ENCODE results near the gene OR14A2.

DNA sequence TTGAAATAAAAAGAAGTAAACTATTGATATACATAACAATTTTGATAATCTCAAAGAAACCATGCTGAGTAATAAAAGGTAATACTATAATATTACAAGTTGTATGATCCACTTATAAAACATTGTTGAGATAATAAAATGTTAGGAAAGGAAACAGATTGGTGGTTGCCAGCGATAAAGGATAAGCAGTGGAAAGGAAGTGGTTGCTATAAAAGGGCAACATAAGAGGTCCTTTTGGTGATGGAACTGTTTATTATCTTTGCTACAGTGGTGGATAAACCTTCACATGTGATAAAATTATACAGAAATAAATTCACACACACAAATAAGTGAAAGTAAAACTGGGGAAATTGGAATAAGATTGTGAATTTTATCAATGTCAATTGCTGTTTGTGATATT is 46.6 kb downstream of the OR14A2 start:
- TF ChIP-seq, protein P1, sequence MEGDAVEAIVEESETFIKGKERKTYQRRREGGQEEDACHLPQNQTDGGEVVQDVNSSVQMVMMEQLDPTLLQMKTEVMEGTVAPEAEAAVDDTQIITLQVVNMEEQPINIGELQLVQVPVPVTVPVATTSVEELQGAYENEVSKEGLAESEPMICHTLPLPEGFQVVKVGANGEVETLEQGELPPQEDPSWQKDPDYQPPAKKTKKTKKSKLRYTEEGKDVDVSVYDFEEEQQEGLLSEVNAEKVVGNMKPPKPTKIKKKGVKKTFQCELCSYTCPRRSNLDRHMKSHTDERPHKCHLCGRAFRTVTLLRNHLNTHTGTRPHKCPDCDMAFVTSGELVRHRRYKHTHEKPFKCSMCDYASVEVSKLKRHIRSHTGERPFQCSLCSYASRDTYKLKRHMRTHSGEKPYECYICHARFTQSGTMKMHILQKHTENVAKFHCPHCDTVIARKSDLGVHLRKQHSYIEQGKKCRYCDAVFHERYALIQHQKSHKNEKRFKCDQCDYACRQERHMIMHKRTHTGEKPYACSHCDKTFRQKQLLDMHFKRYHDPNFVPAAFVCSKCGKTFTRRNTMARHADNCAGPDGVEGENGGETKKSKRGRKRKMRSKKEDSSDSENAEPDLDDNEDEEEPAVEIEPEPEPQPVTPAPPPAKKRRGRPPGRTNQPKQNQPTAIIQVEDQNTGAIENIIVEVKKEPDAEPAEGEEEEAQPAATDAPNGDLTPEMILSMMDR (IDR thresholded peaks at IDR 0.05) = no peak
- no peak for TF ChIP-seq EZH2 (IDR thresholded peaks at IDR 0.05; ENCODE audit: borderline replicate concordance, insufficient read depth, low read depth, low read length, poor library complexity, severe bottlenecking)

Measured in B cell (primary cell).